Panc1 (cell line): Measurements from ENCODE around the gene ZNF692. TPM values are rescaled to one million over a fixed set of nuclear protein-coding genes. Genes with fewer than 3 reads are reported as not detected.

Experiments
- ATAC-seq: fragments of 200-7000 bp; cut with Tn5 transposase; 2 replicates; pipeline ENCODE4 v1.9.1; 2020; ENCODE audit warnings: mild to moderate bottlenecking, moderate library complexity
- BruUV-seq: library from RNA; stranded (reverse); fragments of 400-500 nt; replicated peaks from 2 replicates; lab custom pipeline; 2021; lab: Mats Ljungman, UMichigan
- CTCF ChIA-PET: fragments of 300-600 bp; sonication (Branson Sonifier 250); formaldehyde crosslinking; loops from one replicate; lab custom pipeline; 2022; ENCODE audit warnings: antibody characterized with exemption; lab: Charles Lee
- POLR2A ChIA-PET: fragments of 300-600 bp; sonication (Branson Sonifier 250); formaldehyde crosslinking; loops from one replicate; lab custom pipeline; 2022; ENCODE audit warnings: antibody characterized with exemption; lab: Charles Lee
- DNase-seq: peaks from one replicate; pipeline ENCODE4 v3.0.0-alpha.2; 2010; ENCODE audit warnings: low read depth, low spot score
- H3K27ac ChIP-seq: 2 replicates; pipeline ENCODE4 v1.5.1; 2011; ENCODE audit warnings: mild to moderate bottlenecking, low read length, inconsistent platforms
- H3K27me3 ChIP-seq: fragments of 200-500 bp; sonication (Bioruptor generic); 2 replicates; pipeline ENCODE4 v1.6.0; 2014; ENCODE audit warnings: low read length, inconsistent platforms; ENCODE audit not compliant: control insufficient read depth, insufficient read depth
- H3K36me3 ChIP-seq: fragments of 200-500 bp; sonication (Bioruptor generic); 2 replicates; pipeline ENCODE4 v1.5.1; 2014; ENCODE audit warnings: inconsistent platforms, mild to moderate bottlenecking, low read length, moderate library complexity; ENCODE audit not compliant: control insufficient read depth, insufficient read depth
- H3K4me1 ChIP-seq: 2 replicates; pipeline ENCODE4 v1.5.1; 2011; ENCODE audit warnings: inconsistent platforms, mild to moderate bottlenecking, low read length, moderate library complexity; ENCODE audit not compliant: control insufficient read depth, insufficient read depth
- H3K4me3 ChIP-seq, 2 experiments: 2 replicates each; pipeline ENCODE4 v1.5.1; 2011 to 2012; ENCODE audit warnings: low read depth in 2 of 2, low read length in 2 of 2, mild to moderate bottlenecking in 2 of 2, inconsistent platforms in 1 of 2, moderate library complexity in 1 of 2
- H3K9me3 ChIP-seq: fragments of 200-500 bp; sonication (Bioruptor generic); 2 replicates; pipeline ENCODE4 v1.5.1; 2014; ENCODE audit warnings: low read depth, mild to moderate bottlenecking, inconsistent platforms, low read length, moderate library complexity; ENCODE audit not compliant: control insufficient read depth, insufficient read depth
- POLR2AphosphoS5 ChIP-seq: IDR thresholded peaks from 2 replicates; pipeline ENCODE4 v1.6.1; 2012; ENCODE audit warnings: mild to moderate bottlenecking, low read depth, low read length, moderate library complexity
- SIN3A ChIP-seq: IDR thresholded peaks from 2 replicates; pipeline ENCODE4 v1.6.1; 2012; ENCODE audit warnings: low read depth, mild to moderate bottlenecking, low read length, moderate library complexity, borderline replicate concordance; ENCODE audit not compliant: insufficient read depth
- TCF7L2 ChIP-seq: IDR thresholded peaks from 2 replicates; pipeline ENCODE4 v1.6.1; 2011; ENCODE audit warnings: mild to moderate bottlenecking, low read depth, low read length, inconsistent platforms
- in situ Hi-C: cut with HindIII; loops from 2 replicates; pipeline ENCODE4 v1.10.0; 2016; ENCODE audit warnings: low sequenced_read_pairs, low pct_unique_long_range_greater_than_20kb
- intact Hi-C: fragments of 100-400 bp; cut with micrococcal nuclease; formaldehyde crosslinking; loops from one replicate; pipeline ENCODE4 v1.10.0; 2022; ENCODE audit not compliant: unreplicated experiment
- total RNA-seq: library from RNA; stranded (reverse); gene quantifications from one replicate; pipeline ENCODE4 v1.2.1, GENCODE V29; 2021; ENCODE audit not compliant: unreplicated experiment
- TF ChIP-seq, protein P1 (sequence below): fragments of 450-650 bp; IDR thresholded peaks from 2 replicates; pipeline ENCODE4 v1.5.1; 2017; ENCODE audit warnings: mild to moderate bottlenecking
- TF ChIP-seq, protein P2 (sequence below), 2 experiments: IDR thresholded peaks; 2 replicates each; pipeline ENCODE4 v1.6.1; 2011 to 2012; ENCODE audit warnings: low read depth in 2 of 2, control low read depth in 1 of 2, low read length in 1 of 2, mild to moderate bottlenecking in 1 of 2, moderate library complexity in 1 of 2; ENCODE audit not compliant: insufficient read depth in 1 of 2

ZNF692 gene
- total RNA-seq, 1 experiment from 2014 or later: 62.3 TPM

DNA sequence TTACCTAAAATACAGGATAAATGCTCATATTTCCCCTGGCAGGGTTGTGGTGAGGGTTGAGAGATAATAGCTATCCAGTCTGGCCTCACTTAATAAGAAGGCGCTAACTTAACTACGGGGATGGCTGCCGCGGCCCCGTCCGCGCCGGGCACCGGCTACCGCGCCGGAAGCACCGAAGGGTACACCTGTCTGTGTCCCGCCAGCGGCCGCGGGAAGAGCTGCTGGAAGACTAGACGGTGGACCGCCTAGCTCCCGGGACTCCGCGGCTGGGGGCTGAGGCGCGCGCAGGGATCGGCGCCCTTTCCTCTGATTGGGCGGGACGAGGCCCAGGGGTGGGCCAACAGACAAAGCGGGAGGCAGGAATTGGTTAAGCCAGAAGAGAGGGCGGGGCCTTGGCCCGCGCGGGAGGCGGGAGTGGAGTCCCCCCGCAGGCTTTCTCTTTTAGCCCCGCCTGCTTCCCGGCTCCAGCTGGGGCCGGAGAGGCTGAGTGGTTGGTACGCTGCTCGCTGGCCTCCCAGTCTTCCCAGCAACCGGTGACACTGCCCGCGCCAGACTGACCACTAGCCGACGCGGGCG, 21.0 kb downstream of the ZNF692 start, which contains the start of gene ZNF672:
ZNF672 (plus strand) TSS at position 444 of the 576 bp plus-strand sequence. CDS start 9,051 bp downstream, outside the sequence.
- ChIA-PET CTCF (interaction anchor here (0.9 kb wide), 1 partner anchor 12 kb away, joined by 3 read pairs; the partner anchor contains the start of gene SH3BP5L), POLR2A (interaction anchor here (0.5 to 1.0 kb wide), 2 partner anchors 10 to 12 kb away, joined by 4 to 7 read pairs; partner anchors contain the start of gene SH3BP5L)
- no peak for TF ChIP-seq TCF7L2
- TF ChIP-seq, protein P1, sequence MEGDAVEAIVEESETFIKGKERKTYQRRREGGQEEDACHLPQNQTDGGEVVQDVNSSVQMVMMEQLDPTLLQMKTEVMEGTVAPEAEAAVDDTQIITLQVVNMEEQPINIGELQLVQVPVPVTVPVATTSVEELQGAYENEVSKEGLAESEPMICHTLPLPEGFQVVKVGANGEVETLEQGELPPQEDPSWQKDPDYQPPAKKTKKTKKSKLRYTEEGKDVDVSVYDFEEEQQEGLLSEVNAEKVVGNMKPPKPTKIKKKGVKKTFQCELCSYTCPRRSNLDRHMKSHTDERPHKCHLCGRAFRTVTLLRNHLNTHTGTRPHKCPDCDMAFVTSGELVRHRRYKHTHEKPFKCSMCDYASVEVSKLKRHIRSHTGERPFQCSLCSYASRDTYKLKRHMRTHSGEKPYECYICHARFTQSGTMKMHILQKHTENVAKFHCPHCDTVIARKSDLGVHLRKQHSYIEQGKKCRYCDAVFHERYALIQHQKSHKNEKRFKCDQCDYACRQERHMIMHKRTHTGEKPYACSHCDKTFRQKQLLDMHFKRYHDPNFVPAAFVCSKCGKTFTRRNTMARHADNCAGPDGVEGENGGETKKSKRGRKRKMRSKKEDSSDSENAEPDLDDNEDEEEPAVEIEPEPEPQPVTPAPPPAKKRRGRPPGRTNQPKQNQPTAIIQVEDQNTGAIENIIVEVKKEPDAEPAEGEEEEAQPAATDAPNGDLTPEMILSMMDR: no peak
- peak; percentile 54; the same call in 1 of the 2 replicates for TF ChIP-seq SIN3A
- TF ChIP-seq POLR2AphosphoS5: peak; percentile 81; the same call in 1 of the 2 replicates
- TF ChIP-seq, protein P2, sequence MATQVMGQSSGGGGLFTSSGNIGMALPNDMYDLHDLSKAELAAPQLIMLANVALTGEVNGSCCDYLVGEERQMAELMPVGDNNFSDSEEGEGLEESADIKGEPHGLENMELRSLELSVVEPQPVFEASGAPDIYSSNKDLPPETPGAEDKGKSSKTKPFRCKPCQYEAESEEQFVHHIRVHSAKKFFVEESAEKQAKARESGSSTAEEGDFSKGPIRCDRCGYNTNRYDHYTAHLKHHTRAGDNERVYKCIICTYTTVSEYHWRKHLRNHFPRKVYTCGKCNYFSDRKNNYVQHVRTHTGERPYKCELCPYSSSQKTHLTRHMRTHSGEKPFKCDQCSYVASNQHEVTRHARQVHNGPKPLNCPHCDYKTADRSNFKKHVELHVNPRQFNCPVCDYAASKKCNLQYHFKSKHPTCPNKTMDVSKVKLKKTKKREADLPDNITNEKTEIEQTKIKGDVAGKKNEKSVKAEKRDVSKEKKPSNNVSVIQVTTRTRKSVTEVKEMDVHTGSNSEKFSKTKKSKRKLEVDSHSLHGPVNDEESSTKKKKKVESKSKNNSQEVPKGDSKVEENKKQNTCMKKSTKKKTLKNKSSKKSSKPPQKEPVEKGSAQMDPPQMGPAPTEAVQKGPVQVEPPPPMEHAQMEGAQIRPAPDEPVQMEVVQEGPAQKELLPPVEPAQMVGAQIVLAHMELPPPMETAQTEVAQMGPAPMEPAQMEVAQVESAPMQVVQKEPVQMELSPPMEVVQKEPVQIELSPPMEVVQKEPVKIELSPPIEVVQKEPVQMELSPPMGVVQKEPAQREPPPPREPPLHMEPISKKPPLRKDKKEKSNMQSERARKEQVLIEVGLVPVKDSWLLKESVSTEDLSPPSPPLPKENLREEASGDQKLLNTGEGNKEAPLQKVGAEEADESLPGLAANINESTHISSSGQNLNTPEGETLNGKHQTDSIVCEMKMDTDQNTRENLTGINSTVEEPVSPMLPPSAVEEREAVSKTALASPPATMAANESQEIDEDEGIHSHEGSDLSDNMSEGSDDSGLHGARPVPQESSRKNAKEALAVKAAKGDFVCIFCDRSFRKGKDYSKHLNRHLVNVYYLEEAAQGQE (IDR thresholded peaks at IDR 0.05; ENCODE audit: insufficient read depth in 1 of 2, low read depth in 2 of 2, low read length in 1 of 2): no peak
- peaks cover 2% of the 10 kb centered on the region; the same call in 1 of the 2 replicates for H3K27me3 ChIP-seq
- peak within 1 kb of the TSS; percentile 91 for H3K27ac ChIP-seq
- DNase-seq (peak; percentile 88), ATAC-seq (peak; percentile 94)
- H3K9me3 ChIP-seq: no peaks in the 10 kb centered on the region
- H3K4me3 ChIP-seq: peak within 1 kb of the TSS; percentile 80 to 95
- H3K36me3 ChIP-seq: no peaks in the 10 kb centered on the region; the same call in 1 of the 2 replicates
- H3K4me1 ChIP-seq: peaks cover 4% of the 10 kb centered on the region; the same call in 1 of the 2 replicates
- no TSS peak for BruUV-seq
- in situ Hi-C loops: no loop called here
- intact Hi-C loops: no loop called here

DNA sequence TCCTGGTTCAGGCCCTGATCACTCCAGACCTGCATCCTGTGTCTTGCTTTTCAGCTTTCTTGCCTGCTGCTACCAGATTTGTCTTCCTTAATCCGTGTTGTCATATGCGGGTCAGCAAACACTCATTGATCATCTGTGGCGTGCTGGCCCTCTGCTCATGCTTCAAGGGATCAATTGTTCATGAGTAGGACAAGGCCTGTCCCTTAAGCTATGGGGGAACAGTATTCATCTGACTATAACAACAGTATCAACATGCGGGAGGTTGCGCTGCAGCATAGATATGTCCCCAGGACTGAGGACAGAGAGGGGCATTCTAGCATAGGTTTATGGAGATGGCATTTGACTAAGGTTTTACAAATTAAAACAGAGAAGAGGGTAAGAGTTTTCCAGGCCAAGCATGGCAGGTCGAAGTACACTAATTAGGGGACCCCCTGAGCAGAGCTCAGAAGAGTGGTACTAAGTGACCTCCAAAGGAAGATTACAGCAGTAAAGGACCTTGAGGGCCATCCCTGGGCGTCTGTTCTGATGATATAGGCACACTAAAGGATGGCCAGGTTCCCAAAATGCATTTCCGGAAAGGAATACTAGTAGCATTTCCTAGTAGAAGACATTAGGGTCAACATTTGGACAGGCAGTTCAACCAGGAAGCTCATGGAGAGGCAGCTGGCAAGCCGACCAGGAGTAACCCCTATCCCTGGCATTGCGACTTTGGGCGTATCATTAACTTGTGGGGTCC, 21.7 kb downstream of the ZNF692 start:
- Histone ChIP-seq H3K27me3 (peaks cover 2% of the 10 kb centered on the region; the same call in 1 of the 2 replicates), H3K4me3 (peak overlapping the region; percentile 80 to 95), H3K36me3 (no peaks in the 10 kb centered on the region; the same call in 1 of the 2 replicates), H3K27ac (peak overlapping the region; percentile 69), H3K4me1 (peaks cover 4% of the 10 kb centered on the region; the same call in 1 of the 2 replicates), H3K9me3 (no peaks in the 10 kb centered on the region)
- ATAC-seq (no peak), DNase-seq (no peak)
- TF ChIP-seq POLR2AphosphoS5 (no peak), TCF7L2 (no peak), SIN3A (no peak)
- TF ChIP-seq, protein P1: no peak
- TF ChIP-seq, protein P2 (IDR thresholded peaks at IDR 0.05; ENCODE audit: insufficient read depth in 1 of 2, low read depth in 2 of 2, low read length in 1 of 2): no peak
- in situ Hi-C loops: no loop called here
- intact Hi-C loops: no loop called here
- TSS peak; percentile 97 for BruUV-seq
- ChIA-PET POLR2A (interaction anchor here (0.5 to 1.0 kb wide), 2 partner anchors 10 to 12 kb away, joined by 4 to 7 read pairs; partner anchors contain the start of gene SH3BP5L), CTCF (no interaction called here)
